ENCODE data around the gene EXPH5.

EXPH5 gene

GRCh38 chr11:108467091-108467823, 126.3 kb downstream of the EXPH5 start, which contains the start of gene C11orf65:
Gene C11orf65 (minus strand): TSS chr11:108467529. CDS start chr11:108461559, 5,970 bp downstream.
- TF ChIP-seq, protein P1, sequence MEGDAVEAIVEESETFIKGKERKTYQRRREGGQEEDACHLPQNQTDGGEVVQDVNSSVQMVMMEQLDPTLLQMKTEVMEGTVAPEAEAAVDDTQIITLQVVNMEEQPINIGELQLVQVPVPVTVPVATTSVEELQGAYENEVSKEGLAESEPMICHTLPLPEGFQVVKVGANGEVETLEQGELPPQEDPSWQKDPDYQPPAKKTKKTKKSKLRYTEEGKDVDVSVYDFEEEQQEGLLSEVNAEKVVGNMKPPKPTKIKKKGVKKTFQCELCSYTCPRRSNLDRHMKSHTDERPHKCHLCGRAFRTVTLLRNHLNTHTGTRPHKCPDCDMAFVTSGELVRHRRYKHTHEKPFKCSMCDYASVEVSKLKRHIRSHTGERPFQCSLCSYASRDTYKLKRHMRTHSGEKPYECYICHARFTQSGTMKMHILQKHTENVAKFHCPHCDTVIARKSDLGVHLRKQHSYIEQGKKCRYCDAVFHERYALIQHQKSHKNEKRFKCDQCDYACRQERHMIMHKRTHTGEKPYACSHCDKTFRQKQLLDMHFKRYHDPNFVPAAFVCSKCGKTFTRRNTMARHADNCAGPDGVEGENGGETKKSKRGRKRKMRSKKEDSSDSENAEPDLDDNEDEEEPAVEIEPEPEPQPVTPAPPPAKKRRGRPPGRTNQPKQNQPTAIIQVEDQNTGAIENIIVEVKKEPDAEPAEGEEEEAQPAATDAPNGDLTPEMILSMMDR (conservative IDR thresholded peaks at IDR 0.05; ENCODE audit: low read depth, low read length): no peak
- peak within 1 kb of the TSS; percentile 83 for H3K4me3 ChIP-seq (ENCODE audit: low read depth, low read length)
- peak; percentile 99 for DNase-seq (ENCODE audit: low read depth)

- no peak for DNase-seq (ENCODE audit: low read depth)
- TF ChIP-seq, protein P1 (conservative IDR thresholded peaks at IDR 0.05; ENCODE audit: low read depth, low read length): no peak
- peak overlapping the region; percentile 83 for H3K4me3 ChIP-seq (ENCODE audit: low read depth, low read length)
Observed at GRCh38 chr11:108466405-108466804, 127.2 kb downstream of the EXPH5 start.
